Measurements from ENCODE around the gene WNT5A.

WNT5A gene

DNA sequence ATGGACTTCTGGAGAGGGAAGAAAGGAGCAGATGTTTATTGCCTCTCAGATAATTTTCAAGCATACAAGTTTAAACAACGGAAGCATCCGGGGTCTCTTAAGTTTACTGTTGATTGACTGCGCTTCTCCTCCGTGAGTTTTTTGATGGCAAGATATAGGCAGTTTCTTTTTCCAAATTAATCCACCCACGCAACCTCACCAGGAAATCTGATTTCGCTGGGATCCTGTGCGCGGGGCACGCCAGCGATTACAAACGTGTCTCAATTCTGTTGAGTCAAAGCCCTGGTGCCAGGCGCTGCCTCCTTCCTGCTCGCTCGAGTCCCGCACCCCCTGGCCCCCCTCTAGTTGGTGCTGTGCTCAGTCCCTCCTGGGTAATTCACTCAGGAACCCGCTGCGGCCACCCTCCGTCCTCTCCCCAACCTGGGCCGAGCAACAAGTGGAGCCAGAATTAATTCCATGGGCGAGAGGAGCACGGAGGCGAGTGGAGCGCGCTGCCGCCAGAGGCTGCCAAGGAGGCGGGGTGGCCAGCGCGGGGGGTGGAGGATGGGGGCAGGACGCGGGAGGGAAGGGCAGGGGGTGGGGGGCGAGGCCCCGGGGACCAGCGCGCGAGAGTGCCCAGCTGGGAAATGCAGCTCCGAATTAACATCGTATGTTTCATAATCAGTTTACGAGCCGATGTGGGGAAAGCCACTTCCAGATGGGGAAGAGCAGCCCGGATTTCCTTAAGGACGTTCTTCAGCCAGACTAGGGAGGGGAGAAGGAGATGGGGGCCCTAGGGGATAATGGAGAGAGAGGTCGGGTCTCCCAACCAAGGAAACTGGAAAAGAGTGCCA lies 6.0 kb downstream of the WNT5A start:
- no peak for DNase-seq

DNA sequence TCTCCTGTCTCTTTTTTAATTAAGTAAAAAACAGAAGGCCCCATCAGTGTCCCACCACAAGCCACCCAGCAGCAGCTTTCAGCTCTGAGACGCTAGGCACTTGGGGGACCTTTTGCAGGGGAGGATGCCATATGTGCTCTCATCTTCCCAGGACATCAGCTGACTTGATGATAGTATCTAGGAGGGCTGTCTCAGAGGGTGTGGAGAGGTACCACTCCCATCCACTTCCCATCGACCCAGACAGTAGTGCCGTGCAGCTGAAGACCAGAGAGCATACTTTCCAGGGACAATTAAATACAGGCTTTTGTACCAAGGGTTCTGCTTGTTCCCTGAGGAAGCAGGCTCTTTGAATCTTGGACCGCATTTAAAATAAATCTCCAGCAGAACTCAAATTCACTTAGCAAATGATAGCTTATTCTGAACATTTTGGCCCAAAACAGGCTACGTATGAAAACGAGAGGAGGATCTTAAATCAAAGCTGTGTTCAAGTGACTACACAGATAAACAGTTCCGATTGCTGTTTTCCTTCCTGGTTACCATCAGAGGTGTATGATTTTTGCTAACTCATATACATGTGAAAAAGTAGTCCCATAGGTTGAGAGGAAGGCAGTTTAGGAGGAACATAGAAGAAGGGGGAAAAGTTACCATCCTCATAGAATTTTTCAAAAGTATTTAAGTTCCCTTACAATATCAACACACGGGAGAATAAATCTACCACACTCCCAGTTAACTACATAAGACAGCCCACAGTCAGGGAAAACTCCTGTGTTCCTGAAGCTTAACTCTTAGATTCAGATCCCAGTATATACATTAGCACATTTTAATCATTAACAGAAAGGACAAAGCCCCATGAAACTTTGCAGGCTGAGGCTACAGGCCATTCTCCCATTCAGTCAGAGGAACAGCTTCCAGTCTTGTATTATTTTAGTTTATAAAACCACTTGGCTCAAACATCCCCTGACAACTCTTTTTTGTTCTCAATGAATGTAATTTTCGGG lies 9.5 kb downstream of the WNT5A start:
- DNase-seq = no peak

DNA sequence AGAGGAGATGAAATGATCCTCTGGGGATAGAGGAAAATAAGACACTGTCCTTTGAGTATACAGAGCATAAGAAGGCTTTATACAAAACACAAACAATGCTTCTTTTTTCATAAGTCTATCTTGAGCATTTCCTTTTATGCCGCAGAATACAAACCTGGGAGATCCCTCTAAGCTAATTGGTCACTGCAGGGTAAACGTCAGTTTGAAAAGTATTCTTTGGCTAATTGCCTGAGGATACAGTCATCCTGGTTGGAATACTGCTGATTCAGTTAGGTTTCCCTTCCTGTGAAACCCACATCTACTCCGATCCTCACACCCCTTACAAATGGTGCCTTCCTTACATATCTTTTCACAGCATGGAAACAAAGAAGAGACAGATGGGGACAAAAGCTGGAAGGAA lies 10.6 kb downstream of the WNT5A start:
- DNase-seq = no peak

GRCh38 chr3:55474213-55474632 lies 12.9 kb downstream of the WNT5A start:
- DNase-seq = no peak

- DNase-seq = no peak
These were observed 13.3 kb downstream of the WNT5A start for GRCh38 chr3:55473788-55474187.

- no peak for DNase-seq
These were observed 15.4 kb downstream of the WNT5A start for GRCh38 chr3:55471522-55472280.

- no peak for DNase-seq
These were observed 16.0 kb downstream of the WNT5A start for GRCh38 chr3:55471084-55471483.

GRCh38 chr3:55469957-55470526 lies 17.1 kb downstream of the WNT5A start:
- DNase-seq = no peak

GRCh38 chr3:55468251-55468650 lies 18.9 kb downstream of the WNT5A start:
- no peak for DNase-seq

DNA sequence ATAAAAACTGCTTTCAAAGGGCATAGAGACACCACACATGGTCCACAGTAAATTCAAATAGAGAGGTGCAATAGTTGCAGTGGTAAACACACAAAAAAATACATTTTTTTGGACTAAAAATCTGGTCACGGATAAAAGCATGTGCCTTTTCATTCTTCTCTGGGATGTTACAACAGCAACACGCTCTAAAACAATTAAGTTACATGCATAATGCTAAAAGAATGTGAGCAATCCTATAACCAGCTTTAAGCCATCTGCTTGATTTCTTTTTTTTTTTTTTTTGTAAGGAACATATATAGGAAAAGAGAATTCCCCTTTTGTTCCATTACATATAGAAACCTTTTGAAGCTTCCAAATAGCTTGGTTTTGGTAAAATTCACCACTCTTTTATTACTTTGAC lies 20.0 kb downstream of the WNT5A start:
- no peak for DNase-seq

DNA sequence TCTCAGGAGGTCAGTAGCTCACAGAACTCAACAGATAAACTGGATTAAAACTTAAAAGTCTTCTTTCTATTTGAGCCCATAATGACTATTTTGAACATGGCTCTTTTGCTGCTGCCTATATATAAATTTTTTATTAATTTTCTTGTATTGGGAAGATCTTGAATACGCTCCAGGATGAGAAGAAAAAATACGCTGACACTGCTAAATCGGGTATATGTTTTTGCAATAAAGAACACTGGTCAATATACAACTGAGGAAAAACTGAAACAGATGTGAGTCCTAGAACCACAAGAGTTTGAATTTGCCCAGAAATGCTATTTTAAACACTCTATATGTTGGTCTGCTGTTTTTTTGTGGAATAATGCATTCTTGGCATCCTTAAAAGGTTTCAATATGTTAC lies 20.6 kb downstream of the WNT5A start:
- DNase-seq = no peak

- no peak for DNase-seq
These were observed 25.2 kb downstream of the WNT5A start for GRCh38 chr3:55461896-55462295.

DNA sequence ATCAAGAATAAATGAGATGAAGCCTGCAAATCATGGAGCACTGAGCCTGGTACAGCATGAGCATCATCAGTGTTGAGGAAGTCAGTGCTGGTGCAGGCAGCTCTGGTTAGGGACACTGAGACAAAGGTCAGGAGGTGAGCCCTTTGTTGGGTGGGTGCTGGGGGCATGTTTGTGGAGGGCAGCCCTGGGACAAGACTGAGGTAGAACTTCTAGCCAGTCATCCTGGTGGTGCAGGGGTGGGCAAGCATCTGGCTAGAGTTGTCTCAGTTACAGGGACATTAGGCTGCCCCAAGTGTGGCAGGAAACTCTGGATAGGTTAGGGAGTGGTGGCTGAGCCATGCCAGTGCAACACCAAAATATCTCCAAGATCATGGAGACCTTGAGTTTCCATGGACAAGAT lies 27.3 kb downstream of the WNT5A start:
- no peak for DNase-seq

DNA sequence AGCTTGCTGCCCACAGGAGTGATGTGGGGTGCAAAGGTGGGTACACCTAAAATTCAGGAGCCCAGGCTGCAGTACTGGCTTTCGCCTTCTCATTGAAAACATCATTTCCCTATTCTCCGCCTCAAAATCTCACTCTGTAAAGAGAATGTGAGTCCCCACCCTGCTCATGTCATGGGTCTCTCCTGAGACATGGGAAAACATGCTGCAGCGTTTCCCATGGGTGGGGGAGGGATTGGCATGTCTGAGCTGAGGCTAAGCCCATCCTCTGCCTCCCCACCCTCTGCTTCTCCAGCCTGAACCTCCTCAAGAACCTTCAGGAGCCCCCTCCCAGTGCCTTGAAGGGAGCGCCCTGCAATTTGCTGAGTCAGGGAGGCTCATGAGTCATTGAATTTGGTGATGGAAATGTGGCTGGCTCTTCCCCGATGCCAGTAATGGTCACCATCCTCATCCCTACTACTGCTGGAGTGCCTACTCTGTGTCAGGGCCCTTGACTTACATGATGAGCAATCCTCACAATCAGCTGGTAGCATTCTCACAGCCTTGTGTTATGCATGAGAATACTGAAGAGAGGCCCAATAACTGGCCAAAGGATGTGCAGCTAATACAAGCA lies 28.8 kb downstream of the WNT5A start:
- DNase-seq = no peak

- no peak for DNase-seq
These were observed 31.2 kb downstream of the WNT5A start for GRCh38 chr3:55455915-55456314.

GRCh38 chr3:55454611-55455010 lies 32.5 kb downstream of the WNT5A start:
- DNase-seq = no peak

GRCh38 chr3:55453886-55454496 lies 33.1 kb downstream of the WNT5A start:
- no peak for DNase-seq

DNA sequence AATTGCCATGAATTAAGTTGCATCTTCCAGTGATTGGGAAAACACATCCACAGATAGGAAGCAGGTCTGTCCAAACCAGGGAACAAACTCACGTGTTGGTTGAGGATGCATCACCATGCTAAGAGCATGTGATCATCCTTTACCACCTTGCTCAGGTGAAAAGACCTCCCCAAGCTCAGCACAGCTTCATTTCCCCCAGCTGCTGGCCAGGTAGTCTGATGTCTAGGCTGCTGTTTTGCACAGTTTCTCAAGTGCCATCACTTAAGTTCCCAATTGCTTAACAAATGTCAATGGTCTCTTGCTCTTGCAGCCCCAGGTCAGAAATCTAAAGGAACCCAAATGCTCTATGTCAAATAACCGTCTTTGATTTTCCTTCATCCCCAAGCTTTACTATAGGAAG lies 34.2 kb downstream of the WNT5A start:
- no peak for DNase-seq

DNA sequence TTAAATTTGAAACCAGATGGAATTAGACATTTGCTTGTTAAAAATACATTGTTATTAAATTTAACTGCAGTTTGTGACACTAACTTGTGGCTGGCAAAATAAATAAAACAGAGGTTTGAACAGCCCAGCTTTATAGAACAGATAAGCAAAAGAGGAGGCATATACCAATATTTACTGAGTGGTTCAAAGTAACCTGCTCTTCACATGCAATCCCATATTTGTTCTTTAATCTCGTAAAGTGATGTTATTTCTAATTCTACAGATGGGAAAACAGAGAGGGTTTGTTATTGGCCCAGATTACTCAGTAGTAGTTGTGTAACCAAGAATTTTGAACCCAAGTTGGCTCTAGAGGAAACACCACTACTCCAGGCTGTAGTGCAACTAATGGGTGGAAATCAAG lies 37.6 kb downstream of the WNT5A start:
- no peak for DNase-seq

GRCh38 chr3:55446850-55447249 lies 40.3 kb downstream of the WNT5A start:
- no peak for DNase-seq

GRCh38 chr3:55445551-55445950 lies 41.6 kb downstream of the WNT5A start:
- DNase-seq = no peak

- no peak for DNase-seq
These were observed 43.8 kb downstream of the WNT5A start for GRCh38 chr3:55443346-55443745.
